NCI-H2227 (cell line): Measurements from ENCODE around the gene RAB44.
"Not testable (repeated sequence)": the region's sequence is repeated elsewhere in the genome, so short reads cannot be mapped to it uniquely, and the experiment has no call there.

Experiments used
- DNase-seq: peaks from one replicate; lab custom pipeline; 2025; ENCODE audit not compliant: unreplicated experiment; lab: John Stamatoyannopoulos, UW

The RAB44 gene, protein sequence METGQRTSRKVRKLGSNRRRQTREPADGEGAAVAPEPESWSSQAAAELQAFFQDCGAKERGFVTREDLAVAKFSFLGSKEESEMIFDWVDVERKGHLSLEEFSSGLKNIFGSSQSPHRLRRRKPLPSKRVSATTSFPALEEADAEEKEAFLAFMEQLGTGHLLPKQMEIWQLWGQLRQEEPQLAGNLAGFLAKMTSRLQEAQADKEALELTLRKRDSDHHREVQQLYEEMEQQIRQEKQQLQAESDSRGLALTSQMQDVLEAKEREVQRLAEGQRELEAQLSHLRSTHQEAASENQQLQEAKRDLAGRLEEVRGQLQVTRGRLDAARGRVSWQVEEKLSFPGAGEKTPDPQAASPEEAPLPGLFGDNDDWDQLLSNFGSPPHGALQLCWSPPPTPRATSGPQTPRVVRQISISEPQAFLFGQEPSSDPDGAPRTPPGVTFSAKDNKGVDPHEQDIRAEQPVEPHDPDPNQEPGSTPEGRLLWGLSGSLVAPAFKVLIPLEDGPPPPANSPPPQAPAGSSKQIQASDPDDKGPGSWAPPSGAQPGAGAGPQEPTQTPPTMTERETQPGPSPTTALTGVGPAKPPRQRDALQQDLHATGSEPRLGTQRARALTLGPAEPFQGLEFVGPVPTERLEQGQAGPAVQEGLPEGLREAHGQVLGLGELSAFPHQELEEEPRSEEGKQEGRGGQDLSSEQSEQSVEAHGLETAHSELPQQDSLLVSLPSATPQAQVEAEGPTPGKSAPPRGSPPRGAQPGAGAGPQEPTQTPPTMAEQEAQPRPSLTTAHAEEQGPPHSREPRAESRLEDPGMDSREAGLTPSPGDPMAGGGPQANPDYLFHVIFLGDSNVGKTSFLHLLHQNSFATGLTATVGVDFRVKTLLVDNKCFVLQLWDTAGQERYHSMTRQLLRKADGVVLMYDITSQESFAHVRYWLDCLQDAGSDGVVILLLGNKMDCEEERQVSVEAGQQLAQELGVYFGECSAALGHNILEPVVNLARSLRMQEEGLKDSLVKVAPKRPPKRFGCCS

DNA sequence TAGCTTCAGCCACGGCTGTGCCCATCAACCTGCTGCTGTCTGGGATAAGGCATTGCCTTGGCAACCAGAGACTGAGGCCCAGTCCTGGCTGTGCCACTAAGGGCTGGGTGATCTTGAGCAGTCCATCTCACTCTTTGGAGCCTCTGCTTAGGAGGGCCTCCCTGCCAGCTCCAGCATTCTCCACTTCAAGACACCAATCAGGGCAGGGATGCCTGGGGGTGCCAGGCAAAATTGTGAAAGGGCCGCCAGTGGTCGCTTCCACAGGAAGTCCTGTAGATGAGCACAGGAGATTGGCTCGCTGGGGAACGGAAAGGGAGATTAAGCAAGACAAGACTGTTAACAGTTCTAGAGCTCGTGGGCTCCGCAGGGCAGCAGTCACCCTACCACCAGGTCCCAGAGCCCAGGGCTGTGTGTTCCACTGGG lies at the start of gene RAB44:
Gene RAB44 (plus strand): TSS at position 346 of the 423 bp plus-strand sequence. CDS start 6,410 bp downstream, outside the sequence.
- DNase-seq = no peak

DNA sequence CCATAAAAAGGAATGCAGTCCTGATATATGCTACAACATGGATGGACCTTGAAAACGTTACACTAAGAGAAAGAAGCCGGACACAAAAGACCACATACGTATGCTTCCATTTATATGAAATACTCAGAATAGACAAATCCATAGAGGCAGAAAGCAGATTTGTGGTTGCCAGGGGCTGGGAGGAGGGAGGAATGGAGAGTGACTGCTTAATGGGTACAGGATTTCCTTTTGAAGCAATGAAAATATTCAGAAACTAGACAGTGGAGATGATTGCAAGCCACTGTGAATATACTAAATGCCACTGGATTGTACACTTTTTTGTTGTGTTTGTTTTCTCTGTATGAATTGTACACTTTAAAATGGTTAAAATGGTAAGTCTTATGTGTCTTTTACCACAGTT lies 48.5 kb upstream of the RAB44 start:
- no peak for DNase-seq

- DNase-seq = no peak
Observed at GRCh38 chr6:36649701-36650484, 47.7 kb upstream of the RAB44 start.

DNA sequence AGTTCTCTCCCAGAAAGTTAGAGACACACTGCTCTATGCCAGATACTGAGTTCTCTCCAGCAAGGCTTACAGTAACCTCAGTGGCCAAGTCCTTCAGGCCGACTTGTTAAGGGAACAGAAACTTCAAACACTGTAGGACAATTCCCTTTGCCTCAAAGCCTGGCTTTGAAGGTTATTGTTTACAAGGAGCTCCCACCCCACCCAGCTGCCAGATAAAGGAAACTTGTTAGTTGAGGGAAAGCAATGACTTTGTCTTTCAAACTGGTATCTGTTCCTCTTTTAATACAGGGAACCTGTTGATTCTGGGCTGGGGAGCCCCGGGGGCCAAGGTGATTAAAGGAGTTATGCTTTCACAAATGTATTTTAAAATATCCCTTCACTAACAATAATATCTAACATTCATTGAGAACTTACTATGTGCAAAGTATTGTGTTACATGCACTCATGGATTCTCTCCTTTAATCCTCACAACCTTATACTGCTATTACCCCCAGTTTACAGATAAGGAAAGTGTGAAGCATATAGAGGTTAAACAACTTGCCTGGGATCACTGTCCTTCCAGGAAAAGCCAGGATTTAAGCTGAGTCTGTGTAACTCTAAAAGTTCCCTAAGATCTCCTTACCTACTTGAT lies 46.7 kb upstream of the RAB44 start:
- DNase-seq = no peak

- no peak for DNase-seq
Observed at GRCh38 chr6:36651659-36652379, 45.8 kb upstream of the RAB44 start.

DNA sequence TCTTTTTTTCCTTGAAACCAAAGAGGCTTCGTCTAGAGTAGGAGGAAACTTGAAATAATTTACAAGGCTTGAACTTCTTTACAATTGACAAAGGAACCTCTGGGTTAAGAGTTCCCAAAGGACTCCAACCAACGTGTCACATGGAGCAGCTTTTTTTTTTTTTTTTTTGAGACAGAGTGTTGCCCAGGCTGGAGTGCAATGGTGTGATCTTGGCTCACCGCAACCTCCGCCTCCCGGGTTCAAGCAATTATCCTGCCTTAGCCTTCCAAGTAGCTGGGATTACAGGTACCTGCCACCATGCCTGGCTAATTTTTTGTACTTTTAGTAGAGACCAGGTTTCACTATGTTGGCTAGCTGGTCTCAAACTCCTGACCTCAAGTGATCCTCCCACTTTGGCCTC lies 43.2 kb upstream of the RAB44 start:
- DNase-seq = not testable (repeated sequence)

GRCh38 chr6:36655085-36655724 lies 42.4 kb upstream of the RAB44 start:
- DNase-seq = no peak

GRCh38 chr6:36656441-36656840 lies 41.2 kb upstream of the RAB44 start:
- DNase-seq = no peak

DNA sequence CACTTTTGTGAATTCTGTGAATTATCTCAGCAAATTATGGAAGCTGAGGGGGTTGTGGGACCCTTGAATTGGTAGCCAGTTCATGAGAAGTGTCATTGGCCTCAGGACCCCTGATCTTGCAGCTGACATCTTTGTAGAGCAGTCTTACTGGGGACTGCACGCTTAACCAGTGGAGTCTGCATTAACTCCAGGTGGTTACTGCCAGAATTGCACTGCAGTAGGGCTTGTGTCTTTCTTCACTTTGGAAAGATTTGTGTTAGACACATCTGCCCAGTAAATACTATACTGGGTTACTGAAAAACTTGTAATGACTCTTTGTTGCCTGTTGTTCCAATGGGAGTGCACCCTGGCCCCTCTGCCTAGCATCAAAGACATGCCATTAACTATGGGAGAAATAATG lies 40.4 kb upstream of the RAB44 start:
- DNase-seq = no peak

GRCh38 chr6:36657942-36658544 lies 39.6 kb upstream of the RAB44 start:
- DNase-seq = no peak

GRCh38 chr6:36659271-36659670 lies 38.4 kb upstream of the RAB44 start:
- DNase-seq = no peak

DNA sequence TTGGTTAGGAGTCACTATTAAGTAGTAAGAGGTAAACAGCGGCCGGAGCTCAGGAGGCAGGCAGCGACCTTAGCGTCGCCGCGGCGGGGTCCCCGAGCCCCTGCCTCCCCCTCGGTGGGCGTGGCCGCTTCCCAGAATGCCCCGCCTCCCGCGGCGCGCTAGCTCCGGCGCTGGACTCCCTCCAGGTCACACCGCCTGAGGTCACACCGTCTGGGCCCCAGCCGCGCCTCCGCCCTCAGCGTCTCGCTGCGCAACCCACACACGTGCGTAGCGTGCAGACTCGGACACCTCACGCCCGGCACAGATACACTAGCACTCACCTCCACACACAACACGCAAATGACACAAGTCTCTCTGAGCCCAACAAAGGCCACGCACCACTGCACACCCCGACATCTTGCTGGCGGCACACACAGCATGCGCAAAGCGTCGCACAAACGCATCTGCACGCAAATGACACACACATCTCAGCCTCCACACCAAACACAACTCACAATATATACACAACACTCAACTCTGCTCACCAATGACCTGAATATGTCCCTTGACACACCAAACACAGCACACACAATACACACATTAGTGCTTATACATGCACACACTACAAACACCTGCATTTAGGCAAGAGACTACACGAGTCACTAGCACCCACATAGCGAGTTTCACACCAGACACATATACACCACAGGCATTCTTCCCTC lies 36.7 kb upstream of the RAB44 start:
- DNase-seq = no peak

DNA sequence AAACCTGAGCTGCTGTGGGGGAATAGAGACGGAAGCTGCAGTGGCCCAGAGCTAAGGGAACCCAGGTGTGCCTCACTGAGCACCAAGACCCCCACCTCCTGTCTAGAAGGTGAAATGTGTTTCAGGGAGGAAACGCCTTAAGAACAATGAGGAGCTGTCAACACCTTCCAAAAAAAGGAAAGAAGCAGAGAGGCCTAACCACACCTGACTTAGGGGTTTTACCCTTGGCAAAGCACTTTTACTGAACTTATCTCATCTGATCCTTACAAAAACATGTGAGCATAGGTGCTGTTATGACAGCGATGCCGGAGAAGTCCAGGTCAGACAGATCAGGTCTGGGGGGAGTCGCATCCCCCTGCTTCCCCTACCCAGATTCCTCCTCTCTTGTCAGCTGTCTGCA lies 35.2 kb upstream of the RAB44 start:
- DNase-seq = no peak

GRCh38 chr6:36662827-36663256 lies 34.8 kb upstream of the RAB44 start:
- DNase-seq = no peak

- no peak for DNase-seq
Observed at GRCh38 chr6:36663504-36664446, 33.9 kb upstream of the RAB44 start.

- no peak for DNase-seq
Observed at GRCh38 chr6:36665180-36665579, 32.4 kb upstream of the RAB44 start.

DNA sequence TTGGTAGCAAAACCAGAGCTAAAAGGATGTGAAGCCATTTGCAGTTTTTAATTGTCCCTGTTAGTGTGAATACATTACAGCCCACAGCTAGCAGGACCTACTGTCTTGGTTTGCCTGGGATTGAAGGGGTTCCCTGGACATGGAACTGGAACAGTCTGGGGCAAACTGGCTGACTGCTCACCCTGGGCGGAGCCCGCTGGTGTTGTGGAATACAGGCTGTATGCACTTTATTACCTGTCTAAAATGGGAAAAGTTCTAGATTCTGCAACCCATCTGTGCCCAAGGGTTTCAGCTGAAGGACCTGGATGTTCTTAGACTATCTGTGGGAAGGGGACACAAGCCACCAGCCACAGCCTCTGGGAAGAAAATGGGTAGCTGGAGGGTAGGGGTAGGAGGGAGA lies 31.3 kb upstream of the RAB44 start:
- no peak for DNase-seq
